ENCODE results near the gene PLXNA2.

DNA sequence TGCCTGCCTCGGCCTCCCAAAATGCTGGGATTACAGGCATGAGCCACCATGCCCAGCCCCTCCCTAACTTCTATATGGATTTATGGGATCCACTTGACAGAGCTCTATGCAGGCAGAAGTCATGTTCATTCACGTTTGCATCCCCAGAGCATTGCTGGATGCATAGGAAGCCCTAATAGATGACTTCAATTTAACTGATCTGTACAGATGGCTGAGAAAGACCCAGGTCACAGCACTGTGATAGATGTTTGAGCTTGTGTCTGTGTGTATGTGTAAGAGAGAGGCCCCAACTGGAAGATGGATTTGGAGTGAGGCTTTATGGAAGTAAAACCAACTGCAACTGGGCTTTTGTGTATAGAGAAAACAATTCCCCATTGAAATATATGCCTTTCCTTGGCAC is 30.9 kb upstream of the PLXNA2 start:
- TF ChIP-seq CTCF (IDR thresholded peaks at IDR 0.05) (no peak), POLR2A (IDR thresholded peaks at IDR 0.05) (no peak)

Data from esophagus squamous epithelium (tissue), 4 donors.